HEK293T (cell line): ENCODE data around the gene CLEC1A.

Experiments used
- CTCF ChIA-PET: fragments of 350-600 bp; formaldehyde crosslinking; extraction: SDS; loops from one replicate; lab custom pipeline; 2021; ENCODE audit warnings: antibody characterized with exemption, inconsistent platforms; lab: Yijun Ruan, JAX
- POLR2A ChIA-PET: fragments of 350-600 bp; formaldehyde crosslinking; extraction: SDS; loops from one replicate; lab custom pipeline; 2020; ENCODE audit warnings: antibody characterized with exemption, inconsistent platforms; lab: Yijun Ruan, JAX
- DNase-seq: peaks from one replicate; pipeline ENCODE4 v3.0.0; 2012; ENCODE audit warnings: mixed read lengths; ENCODE audit errors: extremely low spot score
- ARNT ChIP-seq: fragments of 450-650 bp; IDR thresholded peaks from 2 replicates; pipeline ENCODE4 v1.6.1; 2017; ENCODE audit warnings: mild to moderate bottlenecking
- BHLHE40 ChIP-seq: fragments of 450-650 bp; IDR thresholded peaks from 2 replicates; pipeline ENCODE4 v1.6.1; 2016; ENCODE audit warnings: mild to moderate bottlenecking, moderate library complexity, borderline replicate concordance
- CTBP1 ChIP-seq: fragments of 450-650 bp; IDR thresholded peaks from 2 replicates; pipeline ENCODE4 v1.6.1; 2016; ENCODE audit warnings: borderline replicate concordance
- ELF4 ChIP-seq: fragments of 450-650 bp; IDR thresholded peaks from 2 replicates; pipeline ENCODE4 v1.6.1; 2017; ENCODE audit warnings: antibody characterized with exemption
- FOXA1 ChIP-seq: fragments of 450-650 bp; IDR thresholded peaks from 2 replicates; pipeline ENCODE4 v1.6.1; 2016; ENCODE audit warnings: mild to moderate bottlenecking
- FOXK2 ChIP-seq: fragments of 450-650 bp; IDR thresholded peaks from 2 replicates; pipeline ENCODE4 v1.6.1; 2016; ENCODE audit warnings: mild to moderate bottlenecking
- FOXM1 ChIP-seq: fragments of 450-650 bp; IDR thresholded peaks from 2 replicates; pipeline ENCODE4 v1.6.1; 2017; ENCODE audit warnings: mild to moderate bottlenecking, borderline replicate concordance
- HDGF ChIP-seq: fragments of 450-650 bp; IDR thresholded peaks from 2 replicates; pipeline ENCODE4 v1.6.1; 2017; ENCODE audit warnings: antibody characterized with exemption, borderline replicate concordance
- L3MBTL2 ChIP-seq: fragments of 450-650 bp; conservative IDR thresholded peaks from 2 replicates; pipeline ENCODE4 v1.6.1; 2016; ENCODE audit warnings: mild to moderate bottlenecking
- LEF1 ChIP-seq: fragments of 450-650 bp; IDR thresholded peaks from 2 replicates; pipeline ENCODE4 v1.6.1; 2017; ENCODE audit warnings: mild to moderate bottlenecking, borderline replicate concordance
- NFRKB ChIP-seq: fragments of 450-650 bp; IDR thresholded peaks from 2 replicates; pipeline ENCODE4 v1.6.1; 2016; ENCODE audit warnings: mild to moderate bottlenecking, moderate library complexity
- PKNOX1 ChIP-seq: fragments of 450-650 bp; IDR thresholded peaks from 2 replicates; pipeline ENCODE4 v1.6.1; 2016
- SP1 ChIP-seq: fragments of 450-650 bp; IDR thresholded peaks from 2 replicates; pipeline ENCODE4 v1.6.1; 2017
- SUZ12 ChIP-seq: fragments of 450-650 bp; IDR thresholded peaks from 2 replicates; pipeline ENCODE4 v1.6.1; 2016; ENCODE audit warnings: mild to moderate bottlenecking
- TARDBP ChIP-seq: fragments of 450-650 bp; IDR thresholded peaks from 2 replicates; pipeline ENCODE4 v1.6.1; 2016
- ZNF384 ChIP-seq: fragments of 450-650 bp; IDR thresholded peaks from 2 replicates; pipeline ENCODE4 v1.6.1; 2016

The CLEC1A gene

GRCh38 chr12:10065241-10065640, 33.5 kb downstream of the CLEC1A start:
- TF ChIP-seq HDGF (no peak), SP1 (no peak), FOXK2 (no peak), TARDBP (no peak), ARNT (no peak), BHLHE40 (no peak), ELF4 (no peak), FOXA1 (no peak), LEF1 (no peak), SUZ12 (no peak), ZNF384 (no peak), CTBP1 (no peak), FOXM1 (no peak), PKNOX1 (no peak), NFRKB (no peak), L3MBTL2 (no peak)
- DNase-seq = no peak
- ChIA-PET POLR2A (no interaction called here), CTCF (no interaction called here)

- POLR2A ChIA-PET = no interaction called here
- DNase-seq = no peak
- CTCF ChIA-PET = no interaction called here
- TF ChIP-seq LEF1 = no peak
- no peak for TF ChIP-seq FOXA1
- no peak for TF ChIP-seq ELF4
- TF ChIP-seq SUZ12 = no peak
- no peak for TF ChIP-seq CTBP1
- no peak for TF ChIP-seq TARDBP
- no peak for TF ChIP-seq L3MBTL2
- no peak for TF ChIP-seq ZNF384
Measured at GRCh38 chr12:10058387-10058786, 40.4 kb downstream of the CLEC1A start.

- ChIA-PET POLR2A (no interaction called here), CTCF (no interaction called here)
- DNase-seq = no peak
- TF ChIP-seq PKNOX1 (no peak), NFRKB (no peak), ELF4 (no peak), FOXK2 (no peak), TARDBP (no peak), LEF1 (no peak), BHLHE40 (no peak), ZNF384 (no peak), ARNT (no peak)
Measured at GRCh38 chr12:10052193-10052913, 46.4 kb downstream of the CLEC1A start.

- ChIA-PET POLR2A (no interaction called here), CTCF (no interaction called here)
- DNase-seq = no peak
- TF ChIP-seq TARDBP (no peak), ARNT (no peak), FOXA1 (no peak), PKNOX1 (no peak), ZNF384 (no peak), FOXK2 (no peak), HDGF (no peak), SUZ12 (no peak), CTBP1 (no peak), ELF4 (no peak), L3MBTL2 (no peak), FOXM1 (no peak), BHLHE40 (no peak), NFRKB (no peak), SP1 (no peak)
Measured at GRCh38 chr12:10048526-10048925, 50.3 kb downstream of the CLEC1A start.

- TF ChIP-seq HDGF = no peak
- TF ChIP-seq TARDBP = no peak
- TF ChIP-seq CTBP1 = no peak
- no peak for TF ChIP-seq SP1
- TF ChIP-seq ARNT = no peak
- TF ChIP-seq PKNOX1 = no peak
- no peak for TF ChIP-seq SUZ12
- ChIA-PET POLR2A (no interaction called here), CTCF (no interaction called here)
- no peak for DNase-seq
Measured at GRCh38 chr12:10042167-10042566, 56.6 kb downstream of the CLEC1A start.
